Activated T-cell treated with anti-CD3 and anti-CD28 coated beads, Interleukin-2, amount 50 U/mL, for 4 hours (primary cell): ENCODE measurements around the gene CBR1. TPM values are rescaled to one million over a fixed set of nuclear protein-coding genes. Genes with fewer than 3 reads are reported as not detected.

ENCODE experiments used
- ATAC-seq, 2 donors: fragments of 200-7000 bp; cut with Tn5 transposase; one replicate each; pipeline ENCODE4 v1.10.0; 2021
- DNase-seq: peaks from one replicate; pipeline ENCODE4 v3.0.0-alpha.2; 2020
- H3K27me3 Mint-ChIP-seq: one replicate; pipeline ENCODE4 v1.8.0; 2021; ENCODE audit warnings: low read depth, mixed read lengths
- H3K36me3 Mint-ChIP-seq: one replicate; pipeline ENCODE4 v1.8.0; 2022; ENCODE audit warnings: mixed read lengths; ENCODE audit not compliant: insufficient read depth
- H3K4me1 Mint-ChIP-seq: one replicate; pipeline ENCODE4 v1.8.0; 2021; ENCODE audit warnings: low read depth, mixed read lengths
- H3K4me3 Mint-ChIP-seq: one replicate; pipeline ENCODE4 v1.8.0; 2021; ENCODE audit warnings: mild to moderate bottlenecking, moderate library complexity, mixed read lengths
- H3K9me3 Mint-ChIP-seq: one replicate; pipeline ENCODE4 v1.8.0; 2021; ENCODE audit warnings: mixed read lengths
- total RNA-seq, 3 donors: library from RNA; stranded (reverse); gene quantifications; one replicate each; pipeline ENCODE4 v1.2.1, GENCODE V29; 2021

The CBR1 gene
- total RNA-seq, 3 donors from 2014 or later, result 45.5 to 57.0 (median 56.8) TPM

DNA sequence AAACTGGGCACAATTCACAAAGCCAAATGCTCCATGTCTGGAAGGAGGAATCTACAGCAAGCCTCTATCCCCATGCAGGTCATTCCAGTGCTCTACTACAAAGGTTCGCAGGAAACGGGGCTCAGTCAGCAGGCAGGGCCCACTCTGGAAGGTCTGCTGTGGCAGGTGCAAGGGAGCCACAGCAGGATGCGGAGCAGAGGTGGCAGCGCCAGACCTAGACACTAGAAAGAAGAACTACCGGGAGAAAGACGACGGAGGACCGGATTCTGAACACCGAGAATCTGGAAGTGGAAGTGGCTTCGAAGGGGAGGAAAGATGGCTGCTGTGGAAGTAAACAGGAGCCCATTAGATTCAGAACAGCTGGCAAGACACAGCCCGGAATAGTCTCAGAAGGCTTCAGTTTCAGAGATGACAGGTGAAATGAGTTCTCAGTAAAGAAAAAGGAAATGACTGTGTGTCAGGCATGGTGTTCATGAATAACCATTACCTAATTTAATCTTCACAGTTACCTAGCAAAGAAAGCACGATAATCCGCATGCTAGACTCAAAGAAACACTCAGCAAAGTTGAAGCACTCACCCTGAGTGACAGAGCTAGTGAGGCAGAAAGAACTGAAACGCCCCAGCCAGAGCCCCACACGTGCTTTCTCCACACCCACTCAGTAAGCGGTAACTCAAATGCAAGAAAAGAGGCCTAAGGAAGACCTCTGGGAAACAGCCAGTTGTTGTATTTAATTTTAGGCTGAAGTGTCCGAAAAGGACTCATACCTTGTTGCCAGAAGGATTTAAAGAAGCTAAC lies 30.9 kb upstream of the CBR1 start:
- Mint-ChIP-seq H3K27me3 (no peaks in the 10 kb centered on the region), H3K4me1 (no peaks in the 10 kb centered on the region), H3K9me3 (no peaks in the 10 kb centered on the region), H3K36me3 (peaks cover 39% of the 10 kb centered on the region), H3K4me3 (no peak overlapping the region)
- ATAC-seq (no peak), DNase-seq (no peak)

DNA sequence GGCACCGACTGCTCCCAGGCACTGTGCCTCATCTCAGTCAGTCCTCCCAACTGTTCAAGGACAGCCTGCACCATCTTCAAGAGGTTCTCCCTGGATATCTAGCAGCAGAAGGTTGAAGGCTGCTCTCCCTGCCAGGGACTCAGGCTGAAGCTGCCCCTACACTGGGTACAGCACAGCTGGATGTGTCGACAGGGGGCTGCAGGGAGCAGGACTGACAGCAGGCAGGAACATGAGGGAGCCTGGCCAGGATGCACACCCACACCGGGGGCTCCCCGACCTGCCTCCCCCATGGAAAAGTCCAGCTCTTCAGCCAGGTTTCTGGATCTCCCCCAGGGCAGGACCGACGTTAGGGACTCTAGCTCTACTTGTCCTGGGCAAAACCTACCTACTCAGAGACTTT lies 30.0 kb upstream of the CBR1 start:
- no peak for DNase-seq
- ATAC-seq, result no peak
- Mint-ChIP-seq H3K4me1 (no peaks in the 10 kb centered on the region), H3K27me3 (no peaks in the 10 kb centered on the region), H3K9me3 (no peaks in the 10 kb centered on the region), H3K4me3 (no peak overlapping the region), H3K36me3 (peaks cover 48% of the 10 kb centered on the region)

DNA sequence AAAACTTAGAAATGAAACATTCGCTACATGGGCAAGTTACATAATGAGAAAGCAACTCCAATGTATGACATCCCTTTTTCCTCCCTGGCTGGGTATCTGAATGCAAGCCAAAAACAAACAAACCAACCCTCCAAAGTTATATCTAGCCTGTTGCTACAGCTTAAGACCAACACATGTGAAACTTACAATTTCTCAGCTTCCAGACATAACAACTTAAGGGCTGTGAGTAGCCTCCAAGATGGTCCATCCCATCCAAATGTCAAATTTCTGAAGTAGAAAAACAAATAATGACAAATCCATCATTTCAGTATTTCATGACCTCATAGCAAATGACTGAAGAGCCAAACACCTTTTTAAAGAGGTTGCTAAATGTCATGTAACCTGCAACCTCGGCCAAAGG lies 29.4 kb upstream of the CBR1 start:
- peaks cover 46% of the 10 kb centered on the region for H3K36me3 Mint-ChIP-seq
- no peak for ATAC-seq
- H3K4me1 Mint-ChIP-seq, result no peaks in the 10 kb centered on the region

DNA sequence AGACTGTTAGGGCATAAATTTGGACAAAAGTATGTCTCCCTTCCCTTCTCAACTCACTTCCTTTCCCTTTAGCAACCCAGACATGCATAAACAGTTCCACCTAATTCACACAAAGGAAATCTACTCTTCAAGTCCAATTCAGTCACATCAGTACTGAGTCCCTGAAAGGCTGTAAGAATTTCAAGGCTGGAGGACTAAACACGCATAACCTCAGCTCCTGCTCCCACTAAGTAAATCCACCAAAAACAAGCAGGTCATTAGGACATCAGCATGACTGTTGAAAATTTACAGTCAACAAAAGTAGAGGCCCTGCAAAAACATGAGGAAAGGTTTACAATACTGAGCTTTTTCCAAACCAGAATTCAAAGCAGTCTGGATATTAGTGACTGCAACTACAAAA lies 27.9 kb upstream of the CBR1 start:
- H3K36me3 Mint-ChIP-seq, result peaks cover 44% of the 10 kb centered on the region
- no peak overlapping the region for H3K4me3 Mint-ChIP-seq
- no peak for ATAC-seq
- DNase-seq, result no peak
- H3K9me3 Mint-ChIP-seq, result no peaks in the 10 kb centered on the region
- H3K4me1 Mint-ChIP-seq, result no peaks in the 10 kb centered on the region
- no peaks in the 10 kb centered on the region for H3K27me3 Mint-ChIP-seq

More for the DNA sequence above, 29.4 kb upstream of the CBR1 start:
- no peak for DNase-seq
- H3K9me3 Mint-ChIP-seq, result no peaks in the 10 kb centered on the region
- no peaks in the 10 kb centered on the region for H3K27me3 Mint-ChIP-seq
- no peak overlapping the region for H3K4me3 Mint-ChIP-seq

DNA sequence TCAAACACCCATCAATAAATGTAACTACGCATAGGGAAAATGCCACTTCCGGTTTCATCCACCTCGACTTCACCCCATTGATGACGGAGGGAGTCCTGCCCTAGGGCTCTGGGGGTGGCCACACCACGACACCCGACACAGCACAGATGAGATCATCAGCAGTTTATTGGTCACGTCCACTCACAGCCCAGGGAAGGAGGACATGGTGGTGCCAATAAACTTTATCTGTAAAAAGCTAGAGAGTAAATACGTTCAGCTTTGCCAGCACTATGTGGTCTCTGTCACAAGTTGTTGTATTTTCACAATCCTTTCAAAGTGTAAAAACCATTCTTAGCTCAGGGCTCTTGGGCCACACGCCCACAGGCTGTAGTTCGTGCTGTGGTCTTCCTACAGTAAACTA lies 25.8 kb upstream of the CBR1 start:
- Mint-ChIP-seq H3K27me3 (no peaks in the 10 kb centered on the region), H3K4me1 (no peaks in the 10 kb centered on the region), H3K9me3 (no peaks in the 10 kb centered on the region), H3K36me3 (peaks cover 40% of the 10 kb centered on the region), H3K4me3 (no peak overlapping the region)
- DNase-seq (no peak), ATAC-seq (no peak)

DNA sequence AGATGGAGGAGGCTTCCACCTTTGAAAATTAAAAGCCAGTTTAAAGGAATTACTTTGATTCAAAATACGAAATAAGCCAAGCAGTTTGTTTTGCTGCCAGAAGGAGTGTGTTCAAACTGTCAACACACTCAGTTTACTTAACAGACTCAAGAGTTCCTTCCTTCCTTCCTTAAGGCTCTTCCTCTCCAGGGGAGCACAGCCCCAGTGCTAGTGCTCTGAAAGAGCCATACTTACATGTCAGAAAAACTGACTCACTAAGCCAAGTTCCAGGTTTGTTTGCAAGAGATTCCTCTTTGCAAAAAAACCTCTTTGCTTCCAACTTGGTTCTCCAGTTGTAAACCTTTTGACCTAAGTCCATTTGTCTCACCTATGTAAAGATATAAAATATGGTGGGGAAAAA lies 23.8 kb upstream of the CBR1 start:
- DNase-seq, result no peak
- H3K27me3 Mint-ChIP-seq, result no peaks in the 10 kb centered on the region
- peaks cover 48% of the 10 kb centered on the region for H3K36me3 Mint-ChIP-seq
- H3K9me3 Mint-ChIP-seq, result no peaks in the 10 kb centered on the region
- no peak overlapping the region for H3K4me3 Mint-ChIP-seq
- H3K4me1 Mint-ChIP-seq, result no peaks in the 10 kb centered on the region
- ATAC-seq, result no peak

DNA sequence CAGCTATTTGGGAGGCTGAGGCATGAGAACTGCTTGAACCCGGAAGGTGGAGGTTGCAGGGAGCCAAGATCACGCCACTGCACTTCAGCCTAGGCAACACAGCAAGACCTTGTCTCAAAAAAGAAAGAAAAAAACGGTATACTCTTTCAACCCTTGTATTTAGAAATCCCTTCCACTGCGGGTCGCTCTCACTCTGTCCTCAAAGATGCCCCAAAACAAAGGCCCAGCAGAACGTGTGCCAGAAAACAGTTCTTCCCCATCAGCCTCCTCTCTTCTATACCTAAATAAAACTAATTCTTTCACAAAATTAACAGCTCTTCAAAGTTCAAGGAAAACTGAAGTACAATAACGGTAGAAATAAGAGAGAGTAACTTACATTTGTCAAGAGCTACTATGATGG lies 22.7 kb upstream of the CBR1 start:
- H3K36me3 Mint-ChIP-seq, result peaks cover 49% of the 10 kb centered on the region
- no peak overlapping the region for H3K4me3 Mint-ChIP-seq
- DNase-seq, result no peak
- no peak for ATAC-seq
- no peaks in the 10 kb centered on the region for H3K4me1 Mint-ChIP-seq
- no peaks in the 10 kb centered on the region for H3K9me3 Mint-ChIP-seq
- H3K27me3 Mint-ChIP-seq, result no peaks in the 10 kb centered on the region

DNA sequence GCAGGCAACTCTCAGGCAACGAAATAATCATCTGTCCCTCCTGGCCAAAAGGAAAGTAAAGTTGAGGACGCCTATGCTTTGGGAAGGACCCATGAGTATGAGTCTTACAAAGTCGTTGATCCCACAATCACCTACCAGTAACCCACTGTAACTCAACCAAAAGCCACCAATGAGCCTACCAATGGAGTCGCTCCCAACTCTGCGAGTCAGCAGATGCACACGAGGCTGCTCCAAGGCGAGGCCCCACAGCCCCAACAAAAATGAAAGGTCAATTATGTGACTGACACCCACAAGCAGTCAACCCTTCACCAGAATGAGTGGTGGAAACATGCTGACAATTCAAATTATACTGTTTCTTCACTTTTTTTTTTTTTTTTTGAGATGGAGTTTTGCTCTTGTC lies 21.5 kb upstream of the CBR1 start:
- ATAC-seq, result no peak
- H3K9me3 Mint-ChIP-seq, result no peaks in the 10 kb centered on the region
- no peaks in the 10 kb centered on the region for H3K27me3 Mint-ChIP-seq
- peaks cover 46% of the 10 kb centered on the region for H3K36me3 Mint-ChIP-seq
- peaks cover 6% of the 10 kb centered on the region for H3K4me1 Mint-ChIP-seq
- DNase-seq, result no peak
- no peak overlapping the region for H3K4me3 Mint-ChIP-seq

DNA sequence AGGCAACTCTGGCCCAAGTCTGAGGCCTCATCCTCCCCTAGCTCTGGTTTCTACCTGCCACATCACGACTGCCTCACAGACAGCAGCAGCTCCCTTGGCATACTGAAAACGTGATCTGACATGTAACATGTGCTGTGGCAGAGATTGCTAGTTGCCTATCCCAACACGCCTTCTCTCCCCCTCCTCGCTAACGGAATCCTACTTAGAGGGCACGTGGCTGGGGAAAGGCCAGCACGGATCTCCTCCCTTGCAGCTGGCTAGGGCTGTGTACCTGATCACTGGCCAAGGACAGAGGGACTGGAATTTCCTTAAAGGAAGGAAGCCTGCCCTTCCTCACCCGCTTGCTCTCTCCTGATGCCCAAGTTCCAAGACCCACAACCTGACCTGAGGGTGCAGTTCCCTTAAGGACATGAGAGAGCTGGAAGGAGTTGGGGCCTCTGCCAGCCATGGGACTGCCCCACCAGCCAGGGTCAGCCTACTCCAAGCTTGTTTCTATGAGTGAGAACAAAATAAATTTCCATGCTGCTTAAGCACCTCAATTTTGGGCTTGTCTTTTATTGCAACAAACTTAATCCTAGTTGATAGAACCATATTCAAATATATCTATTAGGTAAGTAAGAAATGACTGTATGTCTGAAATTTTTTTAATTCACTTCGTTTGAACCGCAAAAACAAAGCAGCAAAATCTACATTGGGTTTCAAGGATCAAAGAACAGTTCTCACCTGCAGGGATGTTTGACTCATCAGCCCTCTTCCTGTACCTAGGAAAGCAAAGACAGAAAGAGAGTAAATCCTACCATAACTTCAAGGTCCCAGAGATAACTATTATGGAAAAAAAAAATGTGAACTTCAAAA lies 16.7 kb upstream of the CBR1 start:
- Mint-ChIP-seq H3K4me3 (no peak overlapping the region), H3K36me3 (peaks cover 47% of the 10 kb centered on the region), H3K27me3 (no peaks in the 10 kb centered on the region), H3K4me1 (peaks cover 19% of the 10 kb centered on the region), H3K9me3 (no peaks in the 10 kb centered on the region)
- ATAC-seq (peak; percentile 50 to 53), DNase-seq (no peak)

DNA sequence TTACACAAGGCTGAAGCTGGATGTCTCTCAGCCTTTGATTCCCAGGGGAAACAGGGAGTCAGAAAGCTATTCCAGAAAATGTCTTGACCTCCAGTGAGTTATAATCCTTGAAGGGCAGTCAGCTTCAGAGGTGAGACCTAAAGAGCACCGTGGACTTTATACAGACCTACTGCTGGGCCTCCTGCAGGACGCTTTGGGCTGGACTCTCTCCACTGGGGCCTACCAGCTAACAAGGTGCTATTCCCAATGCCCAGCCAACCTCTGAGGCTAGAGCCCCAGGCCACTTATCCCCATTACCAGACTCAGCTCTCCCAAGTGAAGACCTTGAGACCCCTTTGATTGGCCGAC lies 16.1 kb upstream of the CBR1 start:
- Mint-ChIP-seq H3K4me3 (no peak overlapping the region), H3K36me3 (peaks cover 46% of the 10 kb centered on the region), H3K9me3 (no peaks in the 10 kb centered on the region), H3K4me1 (peaks cover 21% of the 10 kb centered on the region), H3K27me3 (no peaks in the 10 kb centered on the region)
- no peak for ATAC-seq
- no peak for DNase-seq

DNA sequence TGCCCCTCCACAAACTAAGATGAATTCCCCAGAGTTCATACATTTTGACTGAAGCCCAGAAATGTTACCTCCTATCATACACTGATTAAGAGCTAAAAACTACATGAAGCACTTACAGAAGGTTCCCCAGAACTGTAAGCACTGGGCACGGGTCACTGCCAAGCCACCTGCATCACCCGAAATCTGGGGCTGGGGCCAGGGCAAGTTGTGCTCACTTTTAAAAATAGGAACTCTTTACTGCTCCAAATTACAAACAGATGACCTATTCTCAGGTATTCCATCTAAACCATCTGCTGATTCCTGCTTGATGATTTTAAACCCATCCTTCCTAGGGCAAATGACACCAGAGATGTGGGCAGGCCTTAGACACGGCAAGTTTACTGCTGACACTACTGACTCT lies 14.3 kb upstream of the CBR1 start:
- DNase-seq, result no peak
- H3K27me3 Mint-ChIP-seq, result no peaks in the 10 kb centered on the region
- H3K4me1 Mint-ChIP-seq, result peaks cover 25% of the 10 kb centered on the region
- no peak overlapping the region for H3K4me3 Mint-ChIP-seq
- no peaks in the 10 kb centered on the region for H3K9me3 Mint-ChIP-seq
- no peak for ATAC-seq
- peaks cover 35% of the 10 kb centered on the region for H3K36me3 Mint-ChIP-seq

DNA sequence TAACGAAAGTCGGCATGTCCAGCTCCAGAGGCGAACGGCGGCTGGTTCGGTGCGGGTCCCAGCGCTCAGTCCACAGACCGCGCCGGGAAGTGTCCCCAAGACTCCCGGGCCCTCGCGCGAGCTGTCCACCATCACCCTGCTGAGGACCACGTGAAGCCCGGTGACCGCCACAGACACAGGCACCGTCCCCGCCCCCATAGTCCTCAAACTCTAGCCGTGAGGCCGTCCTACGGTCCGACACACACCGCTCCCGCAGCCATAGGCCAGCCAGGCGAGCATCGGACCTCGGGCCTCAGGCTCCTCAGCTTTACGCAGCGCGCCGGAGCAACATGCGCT lies 10.0 kb upstream of the CBR1 start:
- Mint-ChIP-seq H3K4me1 (peaks cover 13% of the 10 kb centered on the region), H3K27me3 (no peaks in the 10 kb centered on the region), H3K4me3 (peak overlapping the region; percentile 93), H3K36me3 (peaks cover 25% of the 10 kb centered on the region), H3K9me3 (no peaks in the 10 kb centered on the region)
- no peak for DNase-seq
- peak; percentile 22 to 31 for ATAC-seq

DNA sequence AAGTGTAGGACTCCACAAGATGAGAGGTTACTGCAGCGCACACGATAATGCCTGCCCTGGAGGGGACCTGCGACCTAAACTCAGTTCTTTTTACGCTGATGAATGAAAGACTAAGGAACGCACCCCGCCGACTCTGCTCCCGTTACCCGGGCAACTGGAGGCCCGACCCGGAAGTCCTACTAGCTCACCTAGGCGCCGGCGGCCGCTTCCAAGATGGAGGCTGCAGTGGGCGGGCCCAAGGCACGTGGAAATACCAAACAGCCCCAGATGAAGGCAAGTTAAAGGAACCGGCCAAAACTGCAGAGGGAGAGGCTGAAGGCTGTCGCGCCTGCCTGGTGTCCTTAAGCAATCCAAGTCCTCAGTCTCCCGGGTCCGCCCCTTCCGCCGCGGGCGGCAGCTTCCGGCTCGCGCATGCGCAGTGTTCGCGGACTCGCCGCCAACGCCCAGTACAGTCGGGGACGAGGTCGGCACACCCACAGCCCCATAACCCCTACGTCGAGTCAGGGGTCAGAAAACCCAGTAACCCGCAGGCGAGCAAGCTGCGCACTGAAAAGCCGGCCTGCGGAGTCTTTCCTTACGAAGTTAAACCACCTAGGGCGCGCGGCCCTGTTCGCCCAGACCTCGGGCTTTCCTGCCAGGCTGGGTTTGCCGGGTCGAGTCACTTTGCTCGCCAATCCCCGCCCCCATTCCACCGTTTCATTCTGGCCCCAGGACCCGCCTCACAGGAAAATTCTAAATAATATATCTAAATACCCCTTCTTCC lies 9.5 kb upstream of the CBR1 start, which contains the start of gene SETD4:
TSS of gene SETD4 (minus strand) at position 368 of the 763 bp plus-strand sequence. CDS start 1,638 bp downstream, outside the sequence.
- Mint-ChIP-seq H3K4me3 (peak within 1 kb of the TSS; percentile 93), H3K27me3 (no peaks in the 10 kb centered on the region), H3K36me3 (peaks cover 19% of the 10 kb centered on the region), H3K4me1 (peaks cover 13% of the 10 kb centered on the region), H3K9me3 (no peaks in the 10 kb centered on the region)
- peak; percentile 93 for DNase-seq
- peak; percentile 92 to 93 for ATAC-seq

DNA sequence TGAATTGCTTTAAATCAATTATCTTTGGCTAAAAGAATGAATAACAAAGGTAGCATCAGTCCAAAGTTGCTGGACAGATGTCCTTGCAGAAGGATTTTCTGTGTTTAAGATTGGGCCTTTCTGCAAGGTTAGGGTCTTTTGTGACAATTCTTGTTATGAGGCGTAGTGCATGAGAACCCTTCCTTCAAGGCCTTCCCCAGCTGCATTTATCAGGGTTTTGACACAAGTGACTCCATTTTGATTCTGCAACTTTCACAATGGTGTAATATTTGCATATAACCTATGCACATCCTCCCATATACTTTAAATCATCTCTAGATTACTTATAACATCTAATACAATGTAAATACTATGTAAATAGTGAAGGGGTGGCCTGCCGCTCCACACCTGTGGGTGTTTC lies 8.4 kb upstream of the CBR1 start:
- Mint-ChIP-seq H3K9me3 (no peaks in the 10 kb centered on the region), H3K36me3 (peaks cover 12% of the 10 kb centered on the region), H3K4me1 (peaks cover 17% of the 10 kb centered on the region), H3K27me3 (no peaks in the 10 kb centered on the region), H3K4me3 (no peak overlapping the region)
- DNase-seq (no peak), ATAC-seq (no peak)
